GM04503 (cell line): ENCODE results near the gene TP53TG3D.
"Not testable (repeated sequence)": the region's sequence is repeated elsewhere in the genome, so short reads cannot be mapped to it uniquely, and the experiment has no call there.

Experiments
- DNase-seq: peaks from one replicate; pipeline ENCODE4 v3.0.0-alpha.2; 2012; ENCODE audit warnings: low read depth

Gene TP53TG3D

DNA sequence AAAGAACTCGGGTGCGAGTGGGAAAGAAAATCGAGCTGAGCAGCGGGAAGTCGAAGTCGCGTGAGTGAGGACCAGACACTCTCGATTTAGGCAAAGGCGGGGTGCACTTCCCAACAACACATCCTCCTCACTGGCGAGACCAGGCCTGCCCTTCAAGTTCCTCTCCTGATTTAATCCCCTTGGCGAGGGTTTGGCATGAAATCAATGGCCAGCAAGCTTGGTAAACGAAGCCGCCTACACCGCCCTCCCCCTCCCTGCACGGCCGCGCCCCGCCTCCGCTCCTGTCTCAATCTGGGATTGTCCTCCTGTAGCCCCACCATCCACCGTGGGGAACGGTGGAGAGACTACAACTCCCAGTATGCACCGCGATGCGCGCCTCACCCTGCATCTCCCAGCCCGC is at the start of gene TP53TG3D:
TP53TG3D (plus strand) TSS at position 301 of the 400 bp plus-strand sequence; CDS start at position 369, 68 bp downstream.
- DNase-seq = not testable (repeated sequence)

DNA sequence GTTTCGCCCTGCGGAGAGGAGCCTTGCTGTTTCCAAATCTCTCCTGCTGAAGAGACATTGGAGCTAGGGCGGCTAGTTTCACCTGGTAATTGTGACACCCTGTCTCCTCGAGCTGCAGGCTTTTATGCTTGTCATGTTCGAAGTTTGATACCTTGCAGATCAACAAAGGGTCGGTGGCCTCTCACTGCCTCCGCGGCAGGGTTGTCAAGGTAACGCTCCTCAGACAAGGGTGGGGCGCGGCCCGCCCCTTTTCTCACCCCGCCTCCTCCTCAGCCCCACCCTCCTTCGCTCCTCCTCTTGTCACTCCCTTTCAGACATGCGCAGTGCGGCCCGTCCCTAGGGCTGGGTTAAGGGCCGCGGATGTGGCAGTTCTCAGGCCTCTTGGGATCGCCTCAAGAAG is 421 bp downstream of the TP53TG3D start:
- DNase-seq = not testable (repeated sequence)

DNA sequence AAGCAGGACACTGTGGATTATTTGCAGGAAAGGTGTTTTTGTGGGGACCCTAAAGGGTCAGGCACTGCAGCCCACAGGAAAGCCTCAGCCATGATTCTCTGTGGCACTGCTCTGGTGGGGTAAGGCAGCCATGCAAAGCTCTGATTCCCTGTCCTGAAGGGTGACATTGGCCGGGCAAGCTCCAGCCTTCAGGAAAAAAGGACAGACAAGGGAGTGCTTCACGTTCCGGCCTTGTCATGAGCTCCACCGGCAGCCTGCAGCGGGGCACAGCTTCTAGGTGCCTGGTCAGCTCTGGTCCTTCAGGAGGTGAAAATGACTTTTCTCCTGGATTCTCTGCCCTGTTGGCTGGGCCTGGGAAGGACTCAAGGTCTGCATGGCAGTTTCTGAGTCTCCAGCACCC is 8.4 kb downstream of the TP53TG3D start:
- DNase-seq = not testable (repeated sequence)

- DNase-seq = not testable (repeated sequence)
Observed at GRCh38 chr16:32263552-32263951, 10.5 kb downstream of the TP53TG3D start.

- DNase-seq = not testable (repeated sequence)
Observed at GRCh38 chr16:32281910-32282309, 28.8 kb downstream of the TP53TG3D start.

GRCh38 chr16:32283024-32283423 is 29.9 kb downstream of the TP53TG3D start:
- not testable (repeated sequence) for DNase-seq

- DNase-seq = not testable (repeated sequence)
Observed at GRCh38 chr16:32283917-32284495, 30.9 kb downstream of the TP53TG3D start.

DNA sequence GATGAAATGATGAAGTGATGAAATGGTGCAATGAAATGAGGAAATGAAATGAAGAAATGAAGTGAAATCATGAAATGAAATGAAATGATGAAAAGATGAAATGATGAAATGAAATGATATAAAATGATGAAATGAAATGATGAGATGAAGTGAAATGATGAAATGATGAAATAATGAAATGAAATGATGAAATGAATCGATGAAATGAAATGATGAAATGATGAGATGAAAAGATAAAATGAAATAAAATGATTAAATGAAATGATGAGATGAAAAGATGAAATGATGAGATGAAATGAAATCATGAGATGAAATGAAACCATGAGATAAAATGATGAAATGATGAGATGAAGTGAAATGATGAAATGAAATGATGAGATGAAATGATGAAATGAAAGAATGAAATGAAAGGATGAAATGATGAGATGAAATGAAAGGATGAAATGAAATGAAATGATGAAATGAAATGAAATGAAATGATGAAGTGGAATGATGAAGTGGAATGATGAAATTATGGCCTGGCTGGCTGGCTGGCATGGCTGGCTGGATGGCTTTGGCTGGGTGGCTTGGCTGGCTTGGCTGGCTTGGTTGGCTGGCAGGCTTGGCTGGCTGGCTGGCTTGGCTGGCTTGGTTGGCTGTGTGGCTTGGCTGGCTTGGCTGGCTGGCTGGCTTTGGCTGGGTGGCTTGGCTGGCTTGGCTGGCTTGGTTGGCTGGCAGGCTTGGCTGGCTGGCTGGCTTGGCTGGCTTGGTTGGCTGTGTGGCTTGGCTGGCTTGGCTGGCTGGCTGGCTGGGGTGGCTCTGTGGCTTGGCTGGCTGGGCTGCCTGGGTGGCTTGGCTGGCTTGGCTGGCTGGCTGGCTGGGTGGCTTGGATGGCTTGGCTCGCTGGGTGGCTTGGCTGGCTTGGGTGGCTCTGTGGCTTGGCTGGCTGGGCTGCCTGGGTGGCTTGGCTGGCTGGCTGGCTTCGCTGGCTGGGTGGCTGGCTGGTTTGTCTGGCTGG is 32.0 kb downstream of the TP53TG3D start:
- not testable (repeated sequence) for DNase-seq

DNA sequence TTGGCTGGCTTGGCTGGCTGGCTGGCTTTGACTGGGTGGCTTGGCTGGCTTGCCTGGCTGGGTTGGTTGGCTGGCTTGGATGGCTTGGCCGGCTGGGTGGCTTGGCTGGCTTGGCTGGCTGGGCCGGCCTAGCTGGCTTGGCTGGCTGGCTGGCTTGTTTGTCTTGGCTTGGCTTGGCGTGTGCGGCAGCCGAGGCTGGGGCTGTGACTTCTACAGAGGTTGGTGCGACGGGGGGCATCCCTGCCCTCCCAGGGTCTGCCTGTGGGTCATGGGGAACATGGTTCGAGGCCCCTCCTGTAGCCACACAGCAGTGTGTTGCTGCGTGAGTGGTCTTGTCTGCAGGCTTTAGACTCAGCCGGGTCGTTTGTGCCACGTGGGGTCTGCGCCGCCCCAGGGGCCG is 33.1 kb downstream of the TP53TG3D start:
- DNase-seq = not testable (repeated sequence)

DNA sequence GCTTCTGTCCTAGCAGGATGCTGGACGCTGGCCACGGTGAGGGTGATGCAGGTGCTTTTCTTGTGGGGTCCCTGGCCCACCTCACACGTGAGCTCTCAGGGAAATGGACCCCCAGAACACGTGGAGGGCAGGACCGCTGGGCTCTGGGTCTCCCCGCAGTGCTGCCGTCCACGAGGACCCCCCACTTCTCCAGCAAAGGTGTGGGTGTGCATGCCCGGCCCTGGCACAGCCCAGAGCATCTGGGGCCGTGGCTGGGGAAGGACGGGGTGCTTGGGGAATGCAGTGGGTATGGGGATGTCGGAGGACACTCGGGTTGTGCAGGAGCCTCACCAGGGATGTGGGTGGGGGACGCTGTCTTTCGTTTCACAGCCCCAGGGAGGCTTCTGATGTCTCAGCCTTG is 34.7 kb downstream of the TP53TG3D start:
- not testable (repeated sequence) for DNase-seq

GRCh38 chr16:32289197-32289596 is 36.1 kb downstream of the TP53TG3D start:
- not testable (repeated sequence) for DNase-seq

GRCh38 chr16:32302776-32303175 is 49.7 kb downstream of the TP53TG3D start:
- not testable (repeated sequence) for DNase-seq
